ENCODE data around the gene VSIG8.

The VSIG8 gene

DNA sequence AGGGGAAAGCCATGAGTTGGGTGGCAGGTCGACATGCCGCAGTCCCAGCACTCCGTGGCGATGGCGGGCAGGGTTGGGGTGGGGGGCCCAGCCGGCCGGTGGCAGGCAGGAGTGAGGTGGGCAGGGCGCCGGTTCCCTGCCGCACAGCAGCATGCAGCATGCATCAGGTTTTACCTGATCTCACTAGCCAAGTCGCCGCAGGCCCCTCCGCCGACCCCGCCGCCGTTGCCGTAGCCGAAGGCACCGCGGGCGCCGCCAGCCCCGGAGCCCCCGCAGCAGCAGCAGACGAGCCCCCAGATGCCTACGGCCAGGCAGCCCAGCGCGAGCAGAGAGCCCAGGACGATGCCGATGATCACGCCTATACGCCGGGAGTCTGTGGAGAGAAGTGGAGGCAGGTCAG is 6.7 kb downstream of the VSIG8 start:
- TF ChIP-seq, protein P1, sequence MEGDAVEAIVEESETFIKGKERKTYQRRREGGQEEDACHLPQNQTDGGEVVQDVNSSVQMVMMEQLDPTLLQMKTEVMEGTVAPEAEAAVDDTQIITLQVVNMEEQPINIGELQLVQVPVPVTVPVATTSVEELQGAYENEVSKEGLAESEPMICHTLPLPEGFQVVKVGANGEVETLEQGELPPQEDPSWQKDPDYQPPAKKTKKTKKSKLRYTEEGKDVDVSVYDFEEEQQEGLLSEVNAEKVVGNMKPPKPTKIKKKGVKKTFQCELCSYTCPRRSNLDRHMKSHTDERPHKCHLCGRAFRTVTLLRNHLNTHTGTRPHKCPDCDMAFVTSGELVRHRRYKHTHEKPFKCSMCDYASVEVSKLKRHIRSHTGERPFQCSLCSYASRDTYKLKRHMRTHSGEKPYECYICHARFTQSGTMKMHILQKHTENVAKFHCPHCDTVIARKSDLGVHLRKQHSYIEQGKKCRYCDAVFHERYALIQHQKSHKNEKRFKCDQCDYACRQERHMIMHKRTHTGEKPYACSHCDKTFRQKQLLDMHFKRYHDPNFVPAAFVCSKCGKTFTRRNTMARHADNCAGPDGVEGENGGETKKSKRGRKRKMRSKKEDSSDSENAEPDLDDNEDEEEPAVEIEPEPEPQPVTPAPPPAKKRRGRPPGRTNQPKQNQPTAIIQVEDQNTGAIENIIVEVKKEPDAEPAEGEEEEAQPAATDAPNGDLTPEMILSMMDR (conservative IDR thresholded peaks at IDR 0.05) = no peak

DNA sequence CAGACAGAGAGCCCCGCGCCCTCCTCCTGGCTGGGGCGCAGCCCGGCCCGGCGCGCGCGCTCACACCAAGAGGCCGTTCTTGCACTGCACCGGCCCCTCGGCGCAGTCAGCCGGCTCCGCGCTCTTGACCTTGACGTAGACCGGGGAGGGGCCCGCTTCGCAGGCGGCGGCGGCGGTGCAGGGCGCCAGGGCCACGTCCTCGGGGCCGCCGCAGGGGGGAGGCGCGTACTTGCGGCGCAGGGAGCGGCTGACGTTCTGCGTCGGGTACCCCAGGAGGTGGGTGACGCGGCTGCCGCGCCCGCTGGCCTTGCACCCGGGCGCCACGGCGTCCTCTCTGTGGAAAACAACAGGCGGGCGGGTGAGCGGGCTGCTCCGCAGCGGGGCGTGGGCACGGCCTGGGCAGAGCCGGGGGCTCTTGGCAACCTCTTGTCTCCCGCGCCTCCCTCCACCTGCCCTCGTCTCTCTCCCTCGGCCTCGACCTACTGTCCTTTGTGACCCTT is 7.7 kb downstream of the VSIG8 start:
- peak overlapping the region; percentile 76 for H3K27ac ChIP-seq
- TF ChIP-seq, protein P1 (conservative IDR thresholded peaks at IDR 0.05) = no peak

More for the DNA sequence above, 6.7 kb downstream of the VSIG8 start:
- H3K27ac ChIP-seq = no peak overlapping the region

DNA sequence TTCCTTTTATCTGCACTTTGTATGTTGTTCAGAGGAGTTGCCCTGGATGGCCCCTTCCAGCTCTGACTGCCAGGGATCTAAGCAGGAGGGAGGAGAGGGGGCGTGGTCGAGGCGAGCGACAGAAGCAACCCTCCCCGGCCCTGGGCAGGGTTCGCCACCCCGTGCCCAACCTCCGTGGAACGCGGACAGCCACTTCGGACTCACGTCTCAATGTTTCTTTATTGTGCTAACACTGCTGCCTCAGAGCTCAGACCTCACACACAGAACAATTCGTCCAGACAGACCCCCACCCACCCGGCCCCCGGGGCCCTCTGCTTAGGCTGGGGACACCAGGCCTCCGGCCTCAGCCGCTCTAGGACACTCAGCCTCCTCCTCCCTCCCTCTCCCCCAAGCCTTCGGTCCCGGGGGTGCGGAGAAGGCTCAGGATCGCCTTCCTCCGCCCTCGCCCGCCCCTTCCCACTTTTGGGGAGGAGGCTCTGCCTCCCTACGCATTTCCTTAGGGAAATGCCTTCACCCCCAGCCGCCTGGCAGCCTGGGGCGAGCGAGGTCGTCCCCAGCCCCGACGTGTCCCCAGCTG is 8.3 kb downstream of the VSIG8 start:
- H3K27ac ChIP-seq = peak overlapping the region; percentile 76
- TF ChIP-seq, protein P1 (conservative IDR thresholded peaks at IDR 0.05) = 0 out of 2 replicates have a peak, but pooled peaks have one; percentile 9

DNA sequence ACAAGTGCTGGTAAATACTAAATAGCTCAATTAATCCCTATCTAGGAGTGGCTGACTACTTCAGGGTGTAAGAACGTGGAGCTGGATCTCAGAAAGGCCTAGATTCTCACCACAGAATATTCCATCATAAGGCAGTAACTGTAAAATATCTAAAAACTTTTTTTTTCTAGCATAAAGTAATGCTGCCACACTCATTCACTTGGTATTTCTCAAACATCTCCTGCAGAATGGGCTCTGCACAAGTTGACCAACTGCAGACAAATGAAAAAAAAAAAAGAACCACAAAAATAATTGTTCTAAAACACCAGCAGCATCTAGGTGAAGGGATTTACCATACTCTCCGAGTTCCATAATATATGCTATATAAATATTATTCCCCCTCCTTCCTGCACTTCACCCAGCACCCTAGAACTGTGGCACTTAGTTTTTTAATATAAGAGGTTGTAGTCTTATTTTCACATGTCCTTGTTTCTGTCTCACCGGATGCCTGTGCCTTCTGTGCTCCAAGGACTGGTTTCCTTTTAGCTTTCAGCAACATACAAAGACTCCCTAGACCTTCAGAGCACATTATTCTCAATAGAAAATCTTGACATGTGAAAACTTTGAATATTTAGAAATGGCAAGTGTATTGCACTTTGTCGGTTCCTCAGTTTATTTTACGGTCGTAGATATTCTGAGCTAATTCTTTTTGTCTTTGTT is 8.9 kb downstream of the VSIG8 start:
- H3K27ac ChIP-seq = peak overlapping the region; percentile 76
- TF ChIP-seq, protein P1 (conservative IDR thresholded peaks at IDR 0.05) = no peak

DNA sequence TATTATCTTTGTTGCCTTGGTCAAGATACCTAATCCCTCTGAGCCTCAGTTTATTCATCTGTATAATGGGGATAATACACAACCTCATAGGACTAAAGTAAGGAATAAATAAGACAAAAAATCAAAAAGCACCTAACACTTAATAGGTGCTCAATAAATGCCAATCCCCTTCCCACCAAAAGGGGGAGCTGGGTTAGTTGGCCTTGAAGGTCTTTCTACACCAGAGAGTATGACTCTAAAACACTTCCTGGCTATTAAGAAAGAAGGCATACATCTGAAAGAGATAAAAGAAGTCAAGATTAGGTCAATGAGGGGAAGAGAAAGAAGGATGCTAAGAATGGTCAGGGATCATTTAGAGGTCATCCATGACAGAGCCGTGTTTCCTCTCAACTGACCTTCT is 11.1 kb downstream of the VSIG8 start:
- no peak overlapping the region for H3K27ac ChIP-seq
- TF ChIP-seq, protein P1 (conservative IDR thresholded peaks at IDR 0.05) = no peak

DNA sequence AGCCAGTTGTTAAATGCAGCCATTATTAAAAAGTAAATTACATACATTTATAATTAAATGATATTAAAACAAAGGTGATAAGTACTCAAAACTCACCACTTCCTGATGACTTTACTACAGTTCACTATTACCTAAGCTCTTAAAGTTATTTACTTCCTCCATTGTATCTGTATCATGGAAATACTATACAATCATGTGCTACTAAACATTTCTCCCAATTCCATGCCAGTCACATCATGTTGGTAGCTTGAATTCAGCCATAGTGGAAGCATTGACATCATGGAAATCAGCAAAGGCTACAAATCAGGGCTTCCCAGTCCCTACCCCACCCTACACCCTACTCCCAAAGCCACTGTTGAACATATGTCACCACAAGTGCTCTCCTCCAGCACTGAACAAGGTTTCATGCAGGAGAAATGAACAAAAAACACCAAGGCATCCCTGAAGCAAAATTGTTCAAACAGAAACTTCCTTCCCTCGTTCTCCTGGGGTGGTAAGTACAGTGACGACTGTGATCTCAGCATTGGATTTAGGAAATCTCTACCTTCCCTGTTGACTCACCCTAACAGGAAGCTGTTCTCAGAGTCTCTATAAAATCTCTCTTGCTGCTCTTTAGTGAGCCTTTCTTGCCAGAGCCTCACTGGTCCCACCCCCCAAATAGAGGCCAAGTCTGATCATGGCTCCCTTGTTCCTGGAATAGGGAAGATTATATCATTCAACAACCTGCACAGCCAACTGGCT is 12.7 kb downstream of the VSIG8 start:
- H3K27ac ChIP-seq = no peak overlapping the region
- TF ChIP-seq, protein P1 (conservative IDR thresholded peaks at IDR 0.05) = no peak

DNA sequence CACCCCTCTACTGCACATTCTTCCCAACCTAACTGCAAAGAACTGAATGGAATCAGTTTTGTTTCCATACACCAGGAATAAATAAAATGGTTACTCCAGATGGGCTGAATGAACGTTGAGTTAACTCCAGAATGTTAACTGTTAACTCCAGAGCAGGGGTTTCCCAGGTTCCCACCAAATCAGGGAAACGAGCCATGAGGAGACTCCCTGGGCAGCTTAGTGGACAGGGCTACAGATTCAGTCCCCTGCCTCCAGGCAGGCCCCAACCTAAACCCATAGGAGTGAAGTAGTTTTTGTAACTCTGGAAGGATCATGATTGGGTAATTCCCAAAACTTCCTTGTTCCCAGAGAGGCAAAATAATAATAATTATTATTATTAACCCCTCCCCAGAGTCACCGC is 14.1 kb downstream of the VSIG8 start:
- H3K27ac ChIP-seq = no peak overlapping the region
- TF ChIP-seq, protein P1 (conservative IDR thresholded peaks at IDR 0.05) = no peak

All from VCaP (cell line).